G401.6 (cell line): ENCODE data around the gene BBOF1.

Source experiments
- FAIRE-seq: peaks from 2 replicates; lab custom pipeline; 2012; peaks lifted over from hg19 to GRCh38; lab: Jason Lieb, UNC

Gene BBOF1

GRCh38 chr14:74034572-74034971, 15.4 kb downstream of the BBOF1 start:
- FAIRE-seq: no peak

- no peak for FAIRE-seq
Measured at GRCh38 chr14:74035556-74035955, 16.4 kb downstream of the BBOF1 start.

DNA sequence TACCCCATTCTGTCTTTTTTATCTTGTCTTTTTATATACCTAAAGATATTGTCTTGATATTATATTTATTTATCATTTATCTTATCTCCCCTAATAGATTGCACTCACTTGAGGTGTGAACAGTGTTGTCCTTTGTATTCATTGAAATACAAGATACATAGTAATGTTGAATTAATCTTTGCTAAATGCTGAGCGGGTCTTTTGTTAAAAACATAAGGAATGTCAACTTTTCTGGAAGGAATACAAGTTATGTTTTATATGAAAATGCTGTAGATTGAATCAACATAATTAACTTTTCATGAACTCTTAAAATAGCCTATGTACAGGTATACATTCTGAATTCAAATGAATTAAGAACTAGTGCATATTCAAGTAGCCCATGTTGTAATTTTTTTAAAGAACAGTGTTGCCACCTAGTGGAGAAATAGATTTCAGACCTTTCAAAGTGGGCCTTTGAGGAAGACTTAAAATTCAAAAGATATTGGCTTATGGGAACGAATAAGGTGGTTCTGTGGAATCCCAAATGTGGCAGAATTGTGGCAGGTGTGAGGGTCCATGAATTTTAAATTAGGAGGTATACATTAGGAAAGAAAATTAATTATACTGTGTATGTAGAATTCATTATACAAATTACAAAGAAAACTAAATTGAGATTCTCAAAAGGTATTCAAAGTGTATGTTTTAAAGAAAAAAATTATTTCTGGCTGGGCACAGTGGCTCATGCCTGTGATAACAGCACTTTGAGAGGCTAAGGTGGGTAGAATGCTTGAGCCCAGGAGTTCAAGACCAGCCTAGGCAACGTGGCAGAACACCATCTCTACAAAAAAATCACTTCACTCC, 19.1 kb downstream of the BBOF1 start:
- FAIRE-seq: peak; percentile 97

GRCh38 chr14:74042296-74042695, 23.1 kb downstream of the BBOF1 start:
- no peak for FAIRE-seq

DNA sequence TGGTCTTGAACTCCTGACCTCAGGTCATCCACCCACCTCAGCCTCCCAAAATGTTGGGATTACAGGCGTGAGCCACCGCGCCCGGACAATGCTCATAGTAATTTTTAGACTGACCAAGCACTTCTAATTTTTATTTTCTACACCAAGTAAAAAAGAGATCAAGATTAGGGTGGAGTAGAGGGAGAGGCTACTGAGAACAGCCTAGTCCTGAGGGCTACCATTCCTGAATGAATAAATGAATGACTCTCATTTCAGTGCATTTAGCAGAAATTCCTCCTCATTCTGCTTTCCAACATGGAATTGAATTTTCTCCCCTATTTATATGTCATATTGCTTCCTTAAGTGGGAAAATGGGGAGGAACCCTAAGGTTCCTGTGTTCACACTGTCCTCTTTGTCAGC, 26.4 kb downstream of the BBOF1 start:
- no peak for FAIRE-seq

DNA sequence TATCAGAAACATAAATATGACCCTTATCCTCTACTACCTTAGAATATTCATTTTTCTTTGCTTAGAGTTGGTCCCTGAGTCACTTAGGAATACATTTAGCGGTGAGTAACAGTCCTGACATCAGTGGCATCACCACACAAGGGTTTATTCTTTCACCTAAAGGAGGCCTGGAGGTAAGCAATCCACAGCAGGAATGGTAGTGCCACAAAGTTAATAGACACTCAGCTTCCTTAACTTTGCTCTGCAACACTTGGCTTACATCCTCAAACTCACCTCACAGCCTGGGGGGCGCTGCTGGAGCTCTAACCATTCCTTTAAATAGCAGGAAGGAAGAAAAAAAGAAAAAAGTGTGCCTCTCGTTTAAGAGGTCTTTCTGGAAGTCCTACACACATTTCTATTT, 29.1 kb downstream of the BBOF1 start:
- peak; percentile 56 for FAIRE-seq

DNA sequence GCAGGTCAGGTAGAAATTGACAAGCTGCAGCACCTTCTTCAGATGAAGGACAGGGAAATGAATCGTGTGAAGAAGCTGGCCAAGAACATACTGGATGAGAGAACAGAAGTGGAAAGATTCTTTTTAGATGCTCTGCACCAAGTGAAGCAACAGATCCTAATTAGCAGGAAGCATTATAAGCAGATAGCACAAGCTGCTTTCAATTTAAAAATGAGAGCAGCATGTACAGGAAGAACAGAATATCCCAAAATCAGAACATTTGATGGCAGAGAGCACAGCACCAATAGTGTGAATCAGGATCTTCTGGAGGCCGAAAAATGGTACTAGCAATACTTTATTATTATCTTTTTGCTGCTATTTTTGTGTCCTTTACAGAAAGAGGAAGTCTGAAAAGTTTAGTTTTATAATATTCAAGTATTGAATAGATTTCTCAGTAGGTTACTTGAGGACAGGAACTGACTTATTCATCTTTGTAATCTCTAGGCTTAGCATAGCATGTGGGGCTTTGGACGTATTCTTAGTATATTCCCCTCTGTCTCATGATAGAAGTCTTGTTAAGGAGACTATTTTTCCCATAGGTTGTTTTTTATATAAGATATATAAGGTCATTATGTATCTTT, 30.8 kb downstream of the BBOF1 start:
- no peak for FAIRE-seq

- no peak for FAIRE-seq
Measured at GRCh38 chr14:74062809-74063150, 43.6 kb downstream of the BBOF1 start.

DNA sequence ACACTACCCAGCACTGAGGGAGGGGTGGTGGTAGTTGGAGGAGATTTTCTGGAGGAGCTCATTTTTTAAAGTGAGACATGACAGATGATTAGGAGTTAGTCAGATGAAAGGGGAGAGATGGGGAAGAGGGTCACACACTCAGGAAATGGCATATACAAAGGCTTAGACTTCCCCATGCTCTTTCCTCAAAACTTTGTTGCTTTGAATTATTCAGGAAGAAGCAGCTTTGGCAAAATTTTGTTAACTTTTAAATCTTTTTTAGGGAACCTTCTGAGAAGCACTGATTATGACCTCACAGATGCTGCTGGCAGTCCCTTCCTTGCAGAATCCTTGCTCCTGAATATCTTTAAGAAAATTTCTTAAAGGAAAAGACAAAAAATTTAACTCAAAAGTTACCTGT, 45.3 kb downstream of the BBOF1 start:
- no peak for FAIRE-seq

- FAIRE-seq: no peak
Measured at GRCh38 chr14:74064883-74065282, 45.7 kb downstream of the BBOF1 start.

DNA sequence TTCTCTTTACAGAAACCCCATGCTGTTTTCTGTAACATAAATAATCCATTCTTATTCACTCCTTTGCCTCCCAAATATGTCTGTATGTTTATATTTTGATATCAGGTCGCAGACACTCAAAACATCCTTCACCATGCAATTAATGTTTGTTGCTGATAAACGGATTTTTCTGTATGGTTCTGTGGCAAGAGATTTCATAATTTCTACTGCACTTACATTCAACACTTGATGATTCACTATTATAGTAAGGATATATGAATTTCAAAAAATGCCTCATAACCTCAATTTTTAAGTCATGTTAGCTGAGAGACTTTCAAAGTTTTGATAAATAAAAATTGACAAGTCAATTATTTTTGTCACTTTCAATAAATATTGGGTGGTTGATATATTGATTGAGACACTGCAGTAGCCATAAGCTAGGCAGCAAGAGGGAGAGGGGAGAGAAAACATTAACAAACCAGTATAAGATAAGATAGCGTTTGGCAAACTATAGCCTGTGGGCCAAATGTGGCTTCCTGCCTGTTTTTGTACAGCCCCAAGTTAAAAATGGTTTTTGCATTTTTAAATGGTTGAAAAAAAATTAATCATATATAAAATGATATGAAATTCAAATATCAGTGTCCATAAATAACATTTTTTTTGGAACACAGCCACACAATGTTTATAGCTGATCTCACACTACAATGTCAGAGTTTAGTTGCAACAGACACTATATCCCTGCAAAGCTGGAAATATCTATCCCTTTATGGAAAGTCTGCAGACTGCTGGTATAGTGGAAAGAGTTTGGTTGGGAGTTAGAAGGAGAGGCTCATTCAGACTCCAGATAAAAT, 46.8 kb downstream of the BBOF1 start:
- FAIRE-seq: no peak

- no peak for FAIRE-seq
Measured at GRCh38 chr14:74077401-74077800, 58.3 kb downstream of the BBOF1 start.

- no peak for FAIRE-seq
Measured at GRCh38 chr14:74080820-74081460, 61.8 kb downstream of the BBOF1 start.

DNA sequence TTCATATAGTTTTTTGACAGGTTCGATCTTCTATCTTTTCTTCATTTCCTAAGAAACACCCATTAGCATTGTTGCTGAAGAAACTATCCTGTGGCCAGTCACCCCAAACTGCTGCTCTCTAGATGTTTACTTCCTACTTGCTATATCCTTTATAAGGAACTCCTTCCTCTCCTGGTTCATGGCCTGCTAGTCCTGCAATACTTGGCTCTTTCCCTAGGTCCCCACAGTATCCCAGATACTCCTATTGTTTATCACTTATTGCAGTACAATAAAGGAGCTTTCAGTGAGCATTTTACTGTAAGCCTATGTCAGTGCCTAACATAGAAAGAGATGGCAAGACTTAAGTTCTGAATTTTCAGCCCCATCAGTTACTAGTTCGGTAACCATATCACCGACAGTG, 62.3 kb downstream of the BBOF1 start:
- FAIRE-seq: no peak

GRCh38 chr14:74083161-74083560, 64.0 kb downstream of the BBOF1 start:
- FAIRE-seq: no peak

DNA sequence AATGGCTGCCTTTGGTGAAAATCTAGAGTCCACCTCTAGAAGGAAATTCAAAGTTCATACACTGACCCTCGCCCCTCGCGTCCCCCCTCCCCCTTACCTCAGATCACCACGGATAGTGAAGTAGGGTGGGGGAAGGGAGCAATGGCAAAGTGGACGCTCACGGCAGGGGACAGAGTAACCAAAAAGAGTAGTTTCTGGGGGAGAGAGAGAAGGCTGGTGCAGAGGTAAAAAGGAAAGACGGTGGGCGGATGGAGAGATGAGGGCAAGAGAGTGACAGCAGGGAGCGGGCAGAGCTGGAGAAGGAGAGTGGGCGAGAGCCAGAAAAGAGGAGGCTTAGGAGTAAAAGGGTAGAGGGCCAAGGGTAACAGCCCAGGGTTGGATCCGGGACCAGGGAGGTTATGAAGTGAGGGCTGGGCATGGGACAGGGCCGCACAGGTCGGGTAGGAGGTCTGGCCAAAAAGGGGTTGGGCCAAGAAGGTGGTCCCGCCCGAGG, 64.7 kb downstream of the BBOF1 start:
- FAIRE-seq: no peak

DNA sequence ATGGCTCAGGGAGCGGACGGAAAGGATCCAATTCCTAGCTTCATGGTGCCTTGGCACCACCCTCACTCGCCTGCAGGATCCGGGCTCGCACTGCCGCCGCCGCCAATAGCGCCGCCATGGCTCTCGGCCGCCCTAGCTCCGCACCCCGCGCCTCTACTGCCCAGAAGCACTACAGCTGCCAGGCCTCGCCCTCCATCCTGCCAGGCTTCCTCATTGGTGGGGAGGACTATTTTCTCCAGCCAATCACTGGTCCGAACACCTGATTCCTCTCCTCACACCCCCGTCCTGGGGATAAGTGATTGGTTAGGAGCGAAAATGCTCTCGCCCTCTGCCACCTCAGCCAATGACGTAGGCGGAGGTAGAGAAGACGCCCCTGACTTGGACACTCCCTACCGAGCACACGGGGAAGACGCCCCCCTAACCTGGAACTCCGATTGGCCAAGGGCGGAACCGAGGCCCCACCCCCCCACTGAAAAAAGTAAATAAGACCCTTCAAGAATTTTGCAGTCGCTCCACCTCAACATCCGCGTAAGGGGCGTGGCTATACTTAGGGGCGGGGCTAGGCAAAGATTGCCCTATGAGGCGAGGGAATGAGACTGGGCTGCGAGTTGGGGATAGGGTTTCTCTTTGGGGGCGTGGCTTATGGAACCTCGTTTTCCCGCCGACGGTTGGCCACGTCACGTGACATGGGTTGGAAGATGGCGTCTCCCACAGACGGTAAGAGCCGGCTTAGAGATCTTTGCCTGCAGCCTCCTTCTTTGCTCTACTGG, 65.3 kb downstream of the BBOF1 start, which contains the start of the genes ALDH6A1 and LIN52:
TSS of gene ALDH6A1 (minus strand) at position 177 of the 770 bp plus-strand sequence. CDS start at position 118, 59 bp downstream.
TSS of gene LIN52 (plus strand) at position 680 of the 770 bp plus-strand sequence. CDS start at position 699, 19 bp downstream.
- peak; percentile 99 for FAIRE-seq

GRCh38 chr14:74085047-74085637, 66.0 kb downstream of the BBOF1 start:
- FAIRE-seq: no peak

DNA sequence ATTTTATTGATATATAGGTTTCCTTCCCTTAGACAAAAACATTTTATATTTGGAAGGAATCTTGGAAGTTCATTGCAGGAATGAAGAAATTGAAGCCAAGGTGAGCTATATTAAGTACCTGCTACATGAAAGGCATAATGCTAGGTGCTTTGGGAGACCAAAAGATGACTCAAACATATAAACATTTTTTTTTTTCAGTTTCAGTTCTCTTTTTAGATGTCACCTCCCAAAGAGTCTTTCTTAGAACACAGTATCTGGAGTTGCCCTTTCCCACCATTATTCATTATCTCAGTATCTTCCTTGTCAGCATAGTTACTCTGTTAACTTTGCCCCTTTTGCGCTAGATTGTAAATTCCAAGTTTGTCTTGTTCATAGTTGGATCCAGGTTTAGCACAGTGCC, 66.7 kb downstream of the BBOF1 start:
- FAIRE-seq: no peak

GRCh38 chr14:74089251-74090020, 70.3 kb downstream of the BBOF1 start:
- FAIRE-seq: no peak
